Measurements from ENCODE around the gene NRROS. TPM values are rescaled to one million over a fixed set of nuclear protein-coding genes. Genes with fewer than 3 reads are reported as not detected.
A peak's percentile ranks its signal among the peaks of the same experiment; 100 is the strongest.

The NRROS gene
- total and polyA plus RNA-seq, 10 of the 15 experiments (the other 5 are each of a cell fraction or from before 2014, with no cell fraction given) = 0.35 to 42.2 (median 12.6) TPM

GRCh38 chr3:196634224-196634623 is 5.3 kb upstream of the NRROS start:
- peak; percentile 3 for ATAC-seq
- intact Hi-C loops (cut with micrococcal nuclease; ENCODE audit: unreplicated experiment) = no loop called here
- no peak for TF ChIP-seq SIN3A (IDR thresholded peaks at IDR 0.05; ENCODE audit: low read depth, low read length)
- TF ChIP-seq SUPT20H (IDR thresholded peaks at IDR 0.05; ENCODE audit: borderline replicate concordance, control insufficient read depth, low read depth, low read length) = no peak
- TF ChIP-seq RELA (IDR thresholded peaks at IDR 0.05; ENCODE audit: borderline replicate concordance, partially characterized antibody) = peak; percentile 92
- no peak for TF ChIP-seq NKRF (conservative IDR thresholded peaks at IDR 0.05)
- no peak for TF ChIP-seq E4F1 (IDR thresholded peaks at IDR 0.05; ENCODE audit: borderline replicate concordance, partially characterized antibody)
- no peak for TF ChIP-seq SMAD1 (IDR thresholded peaks at IDR 0.05; ENCODE audit: low read depth, partially characterized antibody)
- TF ChIP-seq E2F4 (IDR thresholded peaks at IDR 0.05; ENCODE audit: low read depth, low read length) = no peak
- peak; percentile 38; the same call in 1 of the 2 replicates for TF ChIP-seq BACH1 (IDR thresholded peaks at IDR 0.05; ENCODE audit: borderline replicate concordance)
- TF ChIP-seq SMAD5 (IDR thresholded peaks at IDR 0.05; ENCODE audit: low read depth) = no peak
- peak; percentile 64; the same call in 1 of the 2 replicates for TF ChIP-seq TBL1XR1 (IDR thresholded peaks at IDR 0.05; ENCODE audit: low read depth, low read length)
- no peak for TF ChIP-seq ELK1 (IDR thresholded peaks at IDR 0.05; ENCODE audit: low read depth, low read length)
- TF ChIP-seq YY1 (IDR thresholded peaks at IDR 0.05; ENCODE audit: low read depth, low read length) = no peak
- TF ChIP-seq CEBPB (IDR thresholded peaks at IDR 0.05; ENCODE audit: borderline replicate concordance in 1 of 2, low read depth in 2 of 2, low read length in 2 of 2) = no peak
- TF ChIP-seq HDAC6 (IDR thresholded peaks at IDR 0.05; ENCODE audit: unreplicated experiment) = no peak
- TF ChIP-seq MEF2A (IDR thresholded peaks at IDR 0.05; ENCODE audit: insufficient read depth, low read depth, low read length) = 0 out of 2 replicates have a peak, but pooled peaks have one; percentile 59

More at GRCh38 chr3:196634224-196634623, 5.3 kb upstream of the NRROS start:
- in situ Hi-C loops (cut with MboI) = no loop called here
- no peak for DNase-seq (ENCODE audit: low read depth, low spot score)
- Histone ChIP-seq H3K4me3 (peak overlapping the region; percentile 72; the same call in 1 of the 2 replicates), H3K79me2 (ENCODE audit: control insufficient read depth, insufficient read depth, low read length) (peaks cover 17% of the 10 kb centered on the region), H3K9ac (ENCODE audit: control insufficient read depth, insufficient read depth, low read length) (peak overlapping the region; percentile 97), H3K4me1 (ENCODE audit: control insufficient read depth, insufficient read depth, low read length) (peaks cover 47% of the 10 kb centered on the region), H3K27ac (ENCODE audit: control insufficient read depth, insufficient read depth) (peak overlapping the region; percentile 98), H3K36me3 (ENCODE audit: control insufficient read depth in 2 of 2, insufficient read depth in 2 of 2, low read length in 1 of 2) (no peaks in the 10 kb centered on the region), H2AFZ (ENCODE audit: control insufficient read depth, low read depth, low read length) (no peak overlapping the region), H3K9me3 (replicated peaks; ENCODE audit: control insufficient read depth, insufficient read depth, low read length) (no peaks in the 10 kb centered on the region), H3K4me2 (ENCODE audit: control insufficient read depth, insufficient read depth) (peak overlapping the region; percentile 85), H3K27me3 (replicated peaks in 1 of 2; ENCODE audit: control insufficient read depth in 2 of 2, insufficient read depth in 2 of 2, low read length in 1 of 2) (no peaks in the 10 kb centered on the region), H4K20me1 (ENCODE audit: control insufficient read depth, insufficient read depth) (no peaks in the 10 kb centered on the region)
- no peak for FAIRE-seq
- CTCF ChIA-PET = interaction anchor here (2.1 kb wide), 1 partner anchor 25 kb away, joined by 12 read pairs; no protein-coding TSS in a partner anchor
- WGBS (ENCODE audit: insufficient coverage, insufficient replicate concordance, low lambda C conversion rate, missing lambda C conversion rate) = 0% methylated on average over 10 of the region's 10 CpGs
- RAD21 ChIA-PET (ENCODE audit: unreplicated experiment) = interaction anchor here (1.2 to 6.0 kb wide), 3 partner anchors 7 to 51 kb away, joined by 5 to 49 read pairs (median 31); partner anchors contain the start of gene NRROS
- BruUV-seq (replicated peaks) = no TSS peak
- POLR2A ChIA-PET = interaction anchor here (3.5 kb wide), 1 partner anchor 10 kb away, joined by 20 read pairs; no protein-coding TSS in a partner anchor
- SMC1A ChIA-PET (ENCODE audit: uncharacterized antibody, unreplicated experiment) = interaction anchor here (4.2 to 8.3 kb wide), 2 partner anchors 8 to 52 kb away, joined by 26 to 82 read pairs; partner anchors contain the start of gene NRROS

All from GM12878 (cell line).